ENCODE measurements around the gene GREB1. TPM values are rescaled to one million over a fixed set of nuclear protein-coding genes. Genes with fewer than 3 reads are reported as not detected.

GREB1 gene
- total RNA-seq, 1 experiment from 2014 or later: 1.3 TPM

GRCh38 chr2:11502740-11503292 is 31.0 kb upstream of the GREB1 start:
- DNase-seq (ENCODE audit: low spot score): no peak
- POLR2A ChIA-PET (ENCODE audit: low non-redundant PET): no interaction called here

GRCh38 chr2:11503354-11503927 is 30.4 kb upstream of the GREB1 start:
- BruUV-seq (replicated peaks): no TSS peak
- Histone ChIP-seq H3K27me3 (replicated peaks; ENCODE audit: insufficient read depth, low read depth, low read length, poor library complexity) (no peaks in the 10 kb centered on the region), H3K9me3 (ENCODE audit: low read depth, low read length, poor library complexity, severe bottlenecking) (peaks cover 4% of the 10 kb centered on the region), H3K27ac (ENCODE audit: low read depth, low read length, poor library complexity, severe bottlenecking) (no peak overlapping the region), H3K4me3 (ENCODE audit: low read depth, low read length, poor library complexity, severe bottlenecking) (no peak overlapping the region), H3K36me3 (ENCODE audit: insufficient read depth, low read length, poor library complexity, severe bottlenecking) (no peaks in the 10 kb centered on the region), H3K4me1 (ENCODE audit: insufficient read depth, low read length, poor library complexity, severe bottlenecking) (no peaks in the 10 kb centered on the region)
- intact Hi-C loops (cut with micrococcal nuclease; ENCODE audit: unreplicated experiment): no loop called here
- no peak for DNase-seq (ENCODE audit: low spot score)
- no peak for TF ChIP-seq CTCF (conservative IDR thresholded peaks at IDR 0.05; ENCODE audit: low read depth, low read length)
- no peak for TF ChIP-seq EZH2 (IDR thresholded peaks at IDR 0.05; ENCODE audit: borderline replicate concordance, low read depth, low read length, poor library complexity, severe bottlenecking)
- ChIA-PET CTCF (no interaction called here), POLR2A (ENCODE audit: low non-redundant PET) (no interaction called here)

More at GRCh38 chr2:11502740-11503292, 31.0 kb upstream of the GREB1 start:
- Histone ChIP-seq H3K36me3 (ENCODE audit: insufficient read depth, low read length, poor library complexity, severe bottlenecking) (no peaks in the 10 kb centered on the region), H3K4me3 (ENCODE audit: low read depth, low read length, poor library complexity, severe bottlenecking) (no peak overlapping the region), H3K27ac (ENCODE audit: low read depth, low read length, poor library complexity, severe bottlenecking) (no peak overlapping the region), H3K27me3 (replicated peaks; ENCODE audit: insufficient read depth, low read depth, low read length, poor library complexity) (no peaks in the 10 kb centered on the region), H3K4me1 (ENCODE audit: insufficient read depth, low read length, poor library complexity, severe bottlenecking) (no peaks in the 10 kb centered on the region), H3K9me3 (ENCODE audit: low read depth, low read length, poor library complexity, severe bottlenecking) (peaks cover 4% of the 10 kb centered on the region)
- intact Hi-C loops (cut with micrococcal nuclease; ENCODE audit: unreplicated experiment): no loop called here
- no peak for TF ChIP-seq CTCF (conservative IDR thresholded peaks at IDR 0.05; ENCODE audit: low read depth, low read length)
- no peak for TF ChIP-seq EZH2 (IDR thresholded peaks at IDR 0.05; ENCODE audit: borderline replicate concordance, low read depth, low read length, poor library complexity, severe bottlenecking)
- CTCF ChIA-PET: no interaction called here
- BruUV-seq (replicated peaks): no TSS peak

GRCh38 chr2:11505652-11506610 is 27.9 kb upstream of the GREB1 start:
- POLR2A ChIA-PET (ENCODE audit: low non-redundant PET): no interaction called here
- intact Hi-C loops (cut with micrococcal nuclease; ENCODE audit: unreplicated experiment): no loop called here
- Histone ChIP-seq H3K9me3 (ENCODE audit: low read depth, low read length, poor library complexity, severe bottlenecking) (peaks cover 4% of the 10 kb centered on the region), H3K4me3 (ENCODE audit: low read depth, low read length, poor library complexity, severe bottlenecking) (no peak overlapping the region), H3K27me3 (replicated peaks; ENCODE audit: insufficient read depth, low read depth, low read length, poor library complexity) (no peaks in the 10 kb centered on the region), H3K36me3 (ENCODE audit: insufficient read depth, low read length, poor library complexity, severe bottlenecking) (no peaks in the 10 kb centered on the region), H3K4me1 (ENCODE audit: insufficient read depth, low read length, poor library complexity, severe bottlenecking) (no peaks in the 10 kb centered on the region), H3K27ac (ENCODE audit: low read depth, low read length, poor library complexity, severe bottlenecking) (no peak overlapping the region)
- CTCF ChIA-PET: no interaction called here
- no peak for TF ChIP-seq CTCF (conservative IDR thresholded peaks at IDR 0.05; ENCODE audit: low read depth, low read length)
- BruUV-seq (replicated peaks): no TSS peak
- no peak for DNase-seq (ENCODE audit: low spot score)
